HFF-Myc (cell line): ENCODE results near the gene CABLES2.
A peak's percentile ranks its signal among the peaks of the same experiment; 100 is the strongest.

Experiments
- DNase-seq: peaks from one replicate; pipeline ENCODE4 v3.0.0-alpha.2; 2011; ENCODE audit warnings: low read depth; ENCODE audit errors: extremely low read depth
- H3K4me3 ChIP-seq: replicated peaks from 2 replicates; pipeline ENCODE4 v1.5.1; 2011; ENCODE audit warnings: low read depth, mild to moderate bottlenecking, control low read depth, low read length
- CTCF ChIP-seq: IDR thresholded peaks from 2 replicates; pipeline ENCODE4 v1.5.1; 2012; ENCODE audit warnings: mild to moderate bottlenecking, low read depth, low read length, control low read depth; ENCODE audit errors: missing control alignments

CABLES2 gene

GRCh38 chr20:62363920-62364851, 42.9 kb downstream of the CABLES2 start:
- H3K4me3 ChIP-seq: no peak overlapping the region
- TF ChIP-seq CTCF: no peak
- DNase-seq: no peak

- H3K4me3 ChIP-seq: no peak overlapping the region
- TF ChIP-seq CTCF: peak; percentile 4
- no peak for DNase-seq
Measured at GRCh38 chr20:62362991-62363919, 43.8 kb downstream of the CABLES2 start.

- H3K4me3 ChIP-seq: no peak overlapping the region
- TF ChIP-seq CTCF: no peak
- DNase-seq: no peak
Measured at GRCh38 chr20:62362590-62362940, 44.5 kb downstream of the CABLES2 start.

GRCh38 chr20:62361799-62362589, 45.1 kb downstream of the CABLES2 start:
- TF ChIP-seq CTCF: no peak
- no peak overlapping the region for H3K4me3 ChIP-seq
- DNase-seq: no peak

- TF ChIP-seq CTCF: no peak
- no peak overlapping the region for H3K4me3 ChIP-seq
- no peak for DNase-seq
Measured at GRCh38 chr20:62360854-62361798, 46.0 kb downstream of the CABLES2 start.
